ENCODE data around the gene ZDHHC12. TPM values are rescaled to one million over a fixed set of nuclear protein-coding genes. Genes with fewer than 3 reads are reported as not detected.

The ZDHHC12 gene
- total and polyA plus RNA-seq, 2 of the 8 experiments (the other 6 are each of a cell fraction or from before 2014, with no cell fraction given), result 35.0 to 93.8 TPM

DNA sequence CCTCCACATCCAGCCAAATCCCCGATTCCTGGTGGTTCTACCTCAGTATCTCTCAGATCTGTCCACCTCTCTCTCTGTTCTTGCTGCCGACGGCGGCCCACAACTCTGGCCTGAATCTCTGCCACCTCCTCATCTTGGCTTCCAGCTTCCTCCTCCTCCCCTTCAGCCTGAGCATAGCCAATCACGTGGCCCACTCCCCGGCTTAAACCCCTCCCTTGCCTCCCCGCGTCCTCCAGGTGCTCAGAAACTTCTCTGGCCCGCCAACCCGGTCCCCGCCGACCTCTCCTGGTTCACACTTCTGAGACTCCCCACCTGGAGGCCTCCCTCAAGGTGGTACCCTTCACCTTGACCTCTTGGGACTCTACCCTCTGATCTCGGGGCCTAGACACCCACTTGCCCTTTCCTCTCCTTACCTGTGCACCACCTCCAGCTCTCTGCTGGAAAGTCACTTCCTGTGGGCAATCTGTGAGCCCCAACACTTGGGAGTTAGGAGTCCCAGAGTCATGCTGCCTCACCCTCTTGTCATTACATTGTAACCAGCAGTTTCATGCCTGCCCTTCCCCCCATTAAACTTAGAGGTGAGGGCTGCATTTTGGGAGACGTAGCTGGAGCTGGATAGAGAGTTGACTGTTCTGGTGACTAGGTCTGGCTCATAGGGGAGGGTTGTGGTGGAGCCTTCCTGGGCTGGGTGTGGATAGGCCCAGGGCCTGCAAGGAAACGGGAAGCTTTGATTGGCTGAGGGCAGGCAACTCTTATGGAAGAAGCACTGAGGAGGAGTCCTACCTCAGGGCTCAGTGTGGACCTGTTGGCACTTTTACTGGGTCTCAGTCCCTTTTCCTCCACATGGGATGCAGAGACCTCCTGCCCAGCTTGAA is 39.4 kb downstream of the ZDHHC12 start (continued):
- TF ChIP-seq CHD2 (IDR thresholded peaks at IDR 0.05; ENCODE audit: low read length) (0 out of 2 replicates have a peak, but pooled peaks have one; percentile 8), KDM1A (IDR thresholded peaks at IDR 0.05; ENCODE audit: borderline replicate concordance, low read length) (no peak), SIRT6 (IDR thresholded peaks at IDR 0.05; ENCODE audit: low read length) (no peak), BCL11A (IDR thresholded peaks at IDR 0.05; ENCODE audit: low read depth in 2 of 2, low read length in 2 of 2) (no peak), RBBP5 (IDR thresholded peaks at IDR 0.05; ENCODE audit: borderline replicate concordance, low read depth, low read length) (no peak), SAP30 (IDR thresholded peaks at IDR 0.05; ENCODE audit: insufficient read depth, insufficient replicate concordance, low read length) (peak; percentile 27), TAF7 (optimal IDR thresholded peaks at IDR 0.05; ENCODE audit: borderline replicate concordance, low read depth, low read length) (no peak), CTCF (IDR thresholded peaks at IDR 0.05; ENCODE audit: control extremely low read depth in 1 of 3, insufficient read depth in 1 of 3, low read depth in 1 of 3, low read length in 3 of 3) (no peak), CEBPB (IDR thresholded peaks at IDR 0.05; ENCODE audit: low read depth, low read length) (no peak), KDM4A (IDR thresholded peaks at IDR 0.05; ENCODE audit: low read depth, low read length, severe bottlenecking) (peak; percentile 35), TAF1 (IDR thresholded peaks at IDR 0.05; ENCODE audit: low read depth, low read length) (peak; percentile 51; the same call in 1 of the 2 replicates), ASH2L (IDR thresholded peaks at IDR 0.05; ENCODE audit: low read length) (no peak), POLR2A (IDR thresholded peaks at IDR 0.05; ENCODE audit: control extremely low read depth in 1 of 2, low read depth in 2 of 2, low read length in 2 of 2) (peak in 1 of 2 experiments; percentile 11), EZH2 (IDR thresholded peaks at IDR 0.05; ENCODE audit: low read depth, low read length, severe bottlenecking) (no peak), RFX5 (IDR thresholded peaks at IDR 0.05; ENCODE audit: borderline replicate concordance, low read depth, low read length) (no peak), CBX5 (IDR thresholded peaks at IDR 0.05; ENCODE audit: low read depth, low read length) (no peak), NRF1 (IDR thresholded peaks at IDR 0.05; ENCODE audit: low read depth, low read length) (no peak)
- TF ChIP-seq, protein P1, sequence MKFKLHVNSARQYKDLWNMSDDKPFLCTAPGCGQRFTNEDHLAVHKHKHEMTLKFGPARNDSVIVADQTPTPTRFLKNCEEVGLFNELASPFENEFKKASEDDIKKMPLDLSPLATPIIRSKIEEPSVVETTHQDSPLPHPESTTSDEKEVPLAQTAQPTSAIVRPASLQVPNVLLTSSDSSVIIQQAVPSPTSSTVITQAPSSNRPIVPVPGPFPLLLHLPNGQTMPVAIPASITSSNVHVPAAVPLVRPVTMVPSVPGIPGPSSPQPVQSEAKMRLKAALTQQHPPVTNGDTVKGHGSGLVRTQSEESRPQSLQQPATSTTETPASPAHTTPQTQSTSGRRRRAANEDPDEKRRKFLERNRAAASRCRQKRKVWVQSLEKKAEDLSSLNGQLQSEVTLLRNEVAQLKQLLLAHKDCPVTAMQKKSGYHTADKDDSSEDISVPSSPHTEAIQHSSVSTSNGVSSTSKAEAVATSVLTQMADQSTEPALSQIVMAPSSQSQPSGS (IDR thresholded peaks at IDR 0.05; ENCODE audit: low read length), result no peak
- TF ChIP-seq, protein P2, sequence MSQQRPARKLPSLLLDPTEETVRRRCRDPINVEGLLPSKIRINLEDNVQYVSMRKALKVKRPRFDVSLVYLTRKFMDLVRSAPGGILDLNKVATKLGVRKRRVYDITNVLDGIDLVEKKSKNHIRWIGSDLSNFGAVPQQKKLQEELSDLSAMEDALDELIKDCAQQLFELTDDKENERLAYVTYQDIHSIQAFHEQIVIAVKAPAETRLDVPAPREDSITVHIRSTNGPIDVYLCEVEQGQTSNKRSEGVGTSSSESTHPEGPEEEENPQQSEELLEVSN (IDR thresholded peaks at IDR 0.05), result no peak

All from H1 (cell line).